AG08395 (cell line): ENCODE data around the gene FGFR3.
"Not testable (repeated sequence)": the region's sequence is repeated elsewhere in the genome, so short reads cannot be mapped to it uniquely, and the experiment has no call there.

ENCODE experiments used
- DNase-seq: peaks from one replicate; pipeline ENCODE4 v3.0.0; 2012; ENCODE audit warnings: mixed read lengths, low spot score

The FGFR3 gene

DNA sequence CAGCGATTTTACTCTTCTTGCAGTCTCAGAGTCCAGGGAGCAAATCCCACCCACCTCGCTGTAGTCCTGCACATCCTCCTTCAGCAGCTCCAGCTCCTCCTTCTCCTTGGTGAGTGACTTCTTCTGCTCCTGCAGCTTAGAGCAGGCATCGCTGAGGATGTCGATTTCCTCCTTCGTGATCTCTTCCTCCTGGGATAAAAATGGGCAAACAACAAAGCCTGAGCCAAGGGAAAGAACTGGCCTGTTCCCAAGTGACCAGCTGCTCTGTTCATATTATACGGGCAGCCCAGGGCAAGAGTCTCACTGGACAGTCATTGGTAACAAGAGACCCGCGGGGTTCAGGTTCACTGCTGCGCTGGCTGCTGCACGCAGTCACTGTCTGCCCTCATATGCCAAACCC, 26.2 kb downstream of the FGFR3 start:
- DNase-seq: no peak

DNA sequence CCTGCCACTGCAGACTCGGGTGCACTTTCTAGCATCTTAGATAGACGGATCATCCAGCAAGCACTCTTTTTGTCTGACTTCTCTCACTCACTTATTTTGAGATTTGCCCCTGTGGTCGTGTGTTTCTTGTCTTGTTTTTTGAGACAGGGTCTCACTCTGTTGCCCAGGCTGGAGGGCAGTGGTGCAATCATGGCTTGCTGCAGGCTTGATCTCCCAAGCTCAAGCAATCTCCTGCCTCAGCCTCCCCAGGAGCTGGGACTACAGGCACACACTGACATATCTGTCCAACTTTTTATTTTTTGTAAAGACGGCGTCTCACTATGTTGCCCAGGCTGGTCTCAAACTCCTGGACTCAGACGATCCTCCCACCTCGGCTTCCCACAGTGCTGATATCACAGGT, 26.7 kb downstream of the FGFR3 start:
- DNase-seq: no peak

DNA sequence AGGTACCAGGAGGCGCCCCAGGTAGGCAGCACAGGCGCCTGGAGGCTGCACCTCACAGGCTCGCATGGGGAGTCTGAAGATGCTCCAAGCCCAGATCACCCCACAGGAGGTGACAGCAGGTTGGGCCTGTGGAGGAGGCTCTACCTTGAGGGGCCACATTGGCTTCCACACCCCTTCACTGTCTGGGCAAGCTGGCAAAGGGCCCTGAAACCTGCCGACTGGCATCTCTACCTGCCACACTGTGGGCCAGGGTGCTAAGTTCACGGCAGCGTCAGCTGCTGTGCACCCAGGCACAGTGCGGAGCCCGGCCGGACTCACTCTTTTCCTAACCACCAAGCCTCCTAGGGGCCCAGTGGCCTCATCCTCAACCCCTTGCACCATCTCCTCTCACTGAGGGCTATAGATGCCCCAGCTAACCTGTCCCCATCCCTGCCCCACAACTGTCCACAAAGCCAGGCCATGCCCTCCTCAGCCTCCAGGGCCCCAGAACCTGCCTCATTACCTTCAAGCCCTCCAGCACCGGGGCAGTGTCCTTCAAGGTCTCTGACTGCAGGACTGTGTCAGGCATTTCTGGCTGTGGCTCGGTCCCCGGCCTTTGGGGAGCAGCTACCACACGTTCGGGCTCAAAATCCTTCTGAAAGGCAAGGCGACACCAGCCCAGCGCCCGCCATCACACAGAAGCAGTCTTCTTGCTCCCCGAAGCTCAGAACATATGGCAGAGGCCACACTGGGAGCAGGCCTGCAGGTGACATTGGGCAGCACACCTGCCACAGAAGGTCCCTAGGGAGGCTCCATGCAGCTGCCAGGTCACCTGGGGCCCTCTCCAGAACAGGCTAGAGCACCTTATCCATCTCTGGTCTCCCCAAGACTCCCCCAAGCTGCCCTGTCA, 28.8 kb downstream of the FGFR3 start:
- no peak for DNase-seq

DNA sequence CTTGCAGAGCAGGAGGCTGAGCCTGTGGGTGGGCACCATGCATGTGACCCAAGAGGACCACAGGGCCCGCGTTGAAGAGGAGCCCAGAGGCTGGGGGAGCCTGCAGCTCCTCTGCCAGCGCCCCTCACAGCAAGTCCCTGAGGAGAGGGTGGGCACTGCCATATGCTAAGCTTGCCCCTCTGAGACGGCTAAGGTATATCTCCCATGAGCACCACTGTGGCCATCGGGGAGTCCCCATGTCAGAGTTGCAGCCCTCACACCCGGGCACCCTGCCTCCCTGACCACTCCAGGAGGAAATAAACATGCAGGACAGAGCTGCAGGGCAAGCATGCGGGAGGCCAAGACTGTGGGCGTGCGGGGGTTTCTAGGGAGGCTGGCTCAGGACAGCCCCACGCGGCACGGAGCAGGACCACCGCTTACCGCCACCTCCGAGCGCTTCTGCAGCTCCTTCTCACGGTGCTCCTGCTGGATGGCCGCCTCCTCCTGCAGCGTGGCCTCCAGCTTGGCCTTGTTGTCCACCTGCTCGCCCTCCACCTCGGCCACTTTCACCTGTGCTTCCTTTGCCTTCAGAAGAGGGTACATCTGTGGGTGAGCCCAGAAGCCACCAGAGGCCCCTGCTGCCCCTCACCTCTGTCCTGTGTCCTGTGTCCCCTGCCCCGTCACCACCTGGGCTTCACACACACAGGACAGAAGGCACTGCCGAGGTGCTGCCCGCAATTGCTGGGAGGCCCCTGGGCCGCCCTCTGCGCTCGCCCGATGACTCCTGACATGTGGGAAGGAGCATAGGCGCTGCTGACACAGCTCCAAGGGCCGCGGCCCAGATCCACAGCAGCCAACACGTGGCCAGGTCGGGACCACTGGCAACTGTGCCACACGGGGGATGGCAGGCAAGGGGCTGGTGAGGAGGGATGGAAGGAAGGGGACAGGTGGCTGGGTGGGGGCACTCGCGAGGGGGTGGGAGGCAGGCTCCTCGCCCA, 29.8 kb downstream of the FGFR3 start:
- DNase-seq: no peak

DNA sequence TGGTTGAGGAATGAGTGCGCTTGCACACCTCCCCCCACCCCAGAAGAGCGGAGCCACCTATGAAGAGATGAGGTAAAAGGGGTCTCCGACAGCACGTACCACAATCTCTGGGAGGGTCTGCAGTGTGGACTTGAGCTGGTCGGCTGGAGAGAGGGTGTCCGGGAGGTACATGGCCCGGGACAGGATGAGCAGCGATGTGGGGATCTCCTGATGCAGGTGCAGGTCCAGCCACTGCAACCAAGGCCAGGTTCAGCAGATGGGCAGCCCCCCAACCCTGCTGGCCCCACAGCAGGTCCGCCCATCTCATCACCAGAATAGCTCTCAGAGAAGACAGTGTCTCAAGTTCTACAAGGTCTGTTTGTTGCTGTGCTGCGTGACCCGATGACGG, 30.4 kb downstream of the FGFR3 start:
- no peak for DNase-seq

DNA sequence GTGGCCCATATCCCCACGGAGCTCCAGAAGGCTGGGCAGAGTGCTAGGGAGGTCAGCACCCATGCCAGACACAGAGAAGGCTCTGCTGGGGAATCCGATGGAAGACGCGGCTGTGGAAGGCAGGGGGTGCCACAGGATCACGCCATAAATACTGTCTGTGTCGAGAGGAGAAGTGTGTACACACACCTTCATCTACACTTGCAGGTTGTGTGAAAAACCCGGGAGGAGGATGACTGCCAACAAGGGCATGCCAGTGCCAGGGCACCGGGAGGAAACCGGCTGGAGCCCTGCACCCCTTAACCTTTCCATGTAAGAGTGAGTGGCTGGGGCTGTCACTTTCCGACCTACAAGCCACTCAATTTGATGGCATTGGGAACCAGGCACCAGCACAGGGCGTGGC, 31.7 kb downstream of the FGFR3 start:
- DNase-seq: no peak

DNA sequence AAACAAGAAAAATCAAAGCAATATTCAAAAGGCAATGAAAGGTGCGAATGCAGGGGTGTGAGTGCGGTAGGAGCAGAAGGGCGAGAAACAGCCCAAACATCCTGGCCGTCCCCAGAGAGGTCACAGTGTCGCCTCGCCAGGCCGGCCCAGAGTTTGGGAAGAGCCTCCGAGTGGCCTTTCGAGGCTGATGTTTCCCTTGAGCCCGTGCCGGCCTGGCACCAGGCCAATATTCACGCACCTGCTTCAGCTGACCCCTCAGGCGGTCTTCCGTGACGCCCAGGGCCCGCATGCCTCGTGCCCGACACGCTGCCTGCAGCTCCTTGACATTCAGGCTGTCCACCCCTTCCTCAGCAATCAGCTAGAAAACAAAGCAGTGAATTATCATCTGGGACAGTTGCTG, 32.2 kb downstream of the FGFR3 start:
- no peak for DNase-seq

DNA sequence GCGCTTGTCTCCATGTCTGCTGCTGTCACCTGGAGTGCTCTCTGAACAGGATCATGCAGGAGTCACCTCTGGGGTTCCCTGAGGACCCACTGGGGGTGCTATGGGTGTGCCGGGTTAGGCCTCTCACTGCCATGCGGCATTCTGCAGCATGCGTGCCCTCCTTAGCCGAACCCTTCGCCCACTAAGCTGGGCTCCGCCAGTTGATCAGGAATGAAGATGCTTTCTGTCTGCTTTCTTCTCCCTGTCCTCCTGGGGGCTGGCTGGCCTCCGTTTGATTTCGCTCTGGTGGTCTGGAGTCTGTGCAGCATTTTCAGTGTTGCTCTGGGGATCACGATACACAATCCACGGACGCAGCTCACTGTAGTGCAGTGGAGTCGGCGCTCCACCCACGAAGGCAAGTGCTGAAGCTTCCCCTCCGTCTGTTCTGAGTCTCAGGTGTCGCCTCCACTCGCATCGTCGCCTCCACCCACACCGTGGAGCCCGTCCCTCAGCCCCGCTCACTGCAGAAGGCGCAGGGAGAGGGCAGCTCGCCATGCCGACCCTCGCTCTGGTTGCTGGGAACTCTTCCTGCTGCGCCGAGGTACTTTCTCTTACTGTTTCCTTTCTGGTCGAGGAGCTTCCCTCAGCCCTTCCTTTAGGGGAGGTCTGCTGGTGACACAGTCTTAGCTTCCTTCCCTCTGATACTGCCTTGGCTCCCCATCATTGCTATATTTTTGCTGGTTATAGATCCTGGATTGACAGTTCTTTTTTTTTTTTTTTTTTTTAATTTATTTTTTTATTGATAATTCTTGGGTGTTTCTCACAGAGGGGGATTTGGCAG, 33.6 kb downstream of the FGFR3 start:
- no peak for DNase-seq

DNA sequence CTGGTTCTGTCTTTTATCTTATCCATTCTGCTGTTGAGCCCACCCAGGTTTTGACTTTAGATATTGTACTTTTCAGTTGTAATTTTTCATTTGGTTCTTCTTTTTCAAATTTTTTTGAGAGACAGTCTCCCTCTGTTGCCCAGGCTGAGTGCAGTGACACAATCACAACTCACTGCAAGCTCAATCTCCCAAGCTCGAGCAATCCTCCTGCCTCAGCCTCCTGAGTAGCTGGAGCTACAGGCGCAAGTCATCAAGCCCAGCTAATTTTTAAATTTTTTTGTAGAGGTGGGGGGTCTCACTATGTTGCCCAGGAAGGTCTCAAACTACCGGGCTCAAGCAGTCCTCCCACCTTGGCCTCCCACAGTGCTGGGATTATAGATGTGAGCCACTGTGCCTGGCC, 37.1 kb downstream of the FGFR3 start:
- DNase-seq: no peak

DNA sequence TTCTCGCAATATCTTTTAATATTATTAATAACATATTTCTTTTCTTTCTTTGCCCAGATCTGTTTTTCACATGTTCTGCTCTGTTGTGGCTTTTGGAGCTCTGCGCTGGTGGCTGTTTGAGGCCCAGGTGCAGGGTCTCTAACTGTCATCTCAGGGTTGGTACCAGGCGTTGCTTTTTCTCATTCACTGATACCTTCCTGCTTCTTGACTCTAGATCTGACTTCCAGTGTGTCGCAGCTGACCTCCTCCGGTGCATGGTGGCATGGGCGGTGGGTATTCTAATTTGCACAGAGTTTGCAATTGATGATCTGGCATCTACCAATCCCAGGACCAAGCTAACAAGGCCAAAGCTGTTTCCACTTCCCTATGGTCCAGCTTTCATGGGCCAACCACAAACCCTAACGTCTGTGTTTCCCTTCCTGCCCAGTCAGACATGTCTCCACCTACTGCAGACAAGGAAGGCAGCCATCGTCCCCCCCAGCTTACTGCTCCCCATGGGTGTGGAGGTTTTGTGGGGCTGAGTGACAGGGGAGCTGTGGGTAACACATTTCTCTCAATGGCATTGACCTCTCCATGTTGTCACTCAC, 37.6 kb downstream of the FGFR3 start:
- no peak for DNase-seq

DNA sequence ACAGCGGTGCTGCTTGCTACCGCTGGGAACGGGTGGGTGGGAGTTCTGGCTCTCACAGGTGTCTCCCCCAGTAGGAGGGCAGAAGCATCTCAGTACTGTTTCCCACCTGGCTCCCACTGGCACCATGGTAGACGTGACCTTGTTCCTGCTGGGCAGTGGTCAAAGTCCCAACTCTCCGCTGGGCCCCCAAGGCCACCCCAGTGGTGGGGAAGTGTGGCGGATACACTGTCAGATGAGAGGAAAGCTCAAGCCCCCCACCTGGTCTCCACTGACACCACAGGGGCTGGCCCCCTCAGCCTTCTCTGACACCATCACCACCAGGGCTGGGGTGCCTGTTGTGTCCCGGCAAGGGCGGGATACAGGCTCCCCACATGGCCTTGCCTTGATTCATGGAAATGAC, 38.2 kb downstream of the FGFR3 start:
- no peak for DNase-seq

DNA sequence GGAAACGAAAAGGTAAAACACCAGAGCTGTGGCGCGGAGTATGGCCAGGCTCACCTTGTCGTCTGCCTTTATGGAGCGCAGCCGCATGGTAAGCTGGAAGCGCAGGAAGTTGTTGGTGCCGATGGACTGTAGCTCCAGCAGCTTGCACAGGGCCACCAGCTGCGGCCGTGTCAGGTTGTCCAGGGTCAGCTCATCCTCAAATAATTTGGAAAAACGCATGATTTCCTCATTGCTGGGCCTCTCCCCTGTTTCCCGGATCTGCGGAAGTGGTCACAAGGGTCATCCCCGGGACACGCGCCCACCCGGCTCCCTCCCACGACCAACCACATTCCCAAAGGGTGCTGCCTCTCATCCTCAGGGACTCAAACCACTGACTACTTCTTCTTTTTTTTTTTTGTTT, 39.6 kb downstream of the FGFR3 start:
- no peak for DNase-seq

DNA sequence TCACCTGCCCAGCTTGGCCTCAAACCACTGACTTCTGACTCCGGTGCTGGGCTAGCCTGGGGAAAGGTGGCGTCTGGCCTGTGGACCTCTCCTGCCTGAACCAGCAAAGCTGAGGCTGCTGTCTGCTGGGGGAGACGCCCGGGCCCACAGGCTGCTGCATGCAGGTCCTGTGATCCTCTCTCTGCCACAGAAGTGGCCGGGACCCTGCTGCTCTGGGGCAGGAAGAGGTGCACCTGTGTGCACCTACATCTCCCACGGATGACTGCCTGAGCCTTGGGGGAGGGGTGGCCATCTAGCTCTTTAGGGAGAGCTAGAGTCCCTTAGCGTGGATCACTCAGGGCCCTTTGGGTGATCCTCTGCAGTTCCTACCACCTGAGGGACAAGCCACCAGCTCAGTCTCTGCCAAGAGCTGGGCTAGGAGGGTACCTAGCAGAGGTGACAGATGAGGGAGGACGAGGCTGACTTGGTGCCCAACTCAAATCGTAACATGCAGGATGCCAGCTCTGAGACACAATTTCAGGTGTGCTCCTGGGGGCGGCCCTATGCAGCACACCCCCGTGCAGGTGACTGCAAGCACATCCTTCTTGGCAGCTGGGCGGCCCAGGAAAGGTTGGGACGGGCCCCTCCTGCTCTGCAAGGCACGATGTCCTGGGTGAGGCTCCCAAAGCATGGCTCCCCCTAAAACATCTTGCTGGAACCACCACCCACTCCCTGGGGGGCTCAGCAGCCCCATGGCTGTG, 40.4 kb downstream of the FGFR3 start:
- DNase-seq: no peak

DNA sequence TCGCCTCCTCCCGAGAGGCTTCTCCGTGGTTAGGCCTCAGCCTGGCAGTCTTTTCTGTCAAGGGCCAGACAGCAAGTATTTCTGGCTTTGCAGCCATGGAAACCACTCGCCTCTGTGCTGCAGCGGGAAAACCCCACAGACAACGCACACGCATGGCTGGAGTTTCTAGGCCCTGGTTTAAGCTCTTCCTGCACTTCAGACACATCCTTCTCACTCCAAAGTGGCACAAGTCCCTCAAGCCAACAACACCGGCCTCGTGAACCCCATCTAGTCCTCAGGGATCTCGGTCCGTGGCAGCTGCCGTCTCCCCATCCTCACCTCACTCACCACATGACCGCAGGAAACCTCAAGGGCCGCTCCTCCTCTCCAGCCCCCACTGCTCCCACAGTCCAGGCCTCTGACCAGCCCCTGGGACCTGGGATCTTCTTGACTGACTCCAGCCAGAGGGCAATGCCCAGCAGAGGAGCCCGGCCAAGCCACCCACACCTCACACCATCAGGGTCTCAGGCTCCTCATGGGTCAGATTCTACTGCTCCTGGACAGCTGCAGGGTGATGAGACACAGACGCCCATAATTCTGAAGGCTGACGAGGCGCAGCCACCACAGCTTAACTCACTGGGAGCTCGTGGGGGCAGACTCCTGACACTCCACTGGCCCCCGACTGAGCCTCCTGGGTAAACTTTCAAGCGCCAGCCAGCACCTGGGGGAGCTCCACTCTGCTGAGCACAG, 41.1 kb downstream of the FGFR3 start:
- DNase-seq: no peak

DNA sequence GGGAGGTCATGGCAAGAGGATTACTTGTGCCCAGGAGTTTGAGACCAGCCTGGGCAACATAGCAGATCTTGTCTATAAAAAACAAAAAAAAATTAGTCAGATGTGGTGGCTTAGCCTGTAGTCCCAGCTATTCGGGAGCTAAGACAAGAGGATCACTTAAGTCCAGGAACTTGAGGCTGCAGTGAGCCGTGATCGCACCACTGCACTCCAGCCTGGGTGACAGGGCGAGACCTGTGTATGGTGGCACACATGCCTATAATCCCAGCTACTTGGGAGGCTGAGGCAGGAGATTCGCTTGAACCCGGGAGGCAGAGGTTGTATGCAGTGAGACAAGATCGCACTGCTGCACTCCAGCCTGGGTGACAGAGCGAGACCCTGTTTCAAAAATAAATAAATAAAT, 42.7 kb downstream of the FGFR3 start:
- DNase-seq: not testable (repeated sequence)

DNA sequence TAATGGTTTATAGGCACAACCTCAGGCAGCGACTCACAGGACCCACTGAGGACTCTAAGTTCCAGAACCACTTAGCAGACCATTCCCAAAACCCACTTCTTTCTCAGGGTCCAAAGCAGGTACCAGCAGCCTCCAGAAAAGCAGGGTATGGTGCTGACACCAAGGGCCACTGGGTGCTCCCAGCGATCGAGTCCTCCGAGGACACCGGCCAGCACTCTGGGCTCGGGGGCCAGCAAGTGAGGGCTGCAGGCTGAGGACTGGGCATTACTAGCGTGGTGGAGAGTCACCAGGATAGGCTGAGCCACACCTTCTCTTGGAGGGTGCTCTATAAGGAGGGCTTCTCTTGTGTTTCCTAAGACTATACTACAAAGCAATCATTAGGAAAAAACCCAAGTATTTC, 43.6 kb downstream of the FGFR3 start:
- DNase-seq: no peak

DNA sequence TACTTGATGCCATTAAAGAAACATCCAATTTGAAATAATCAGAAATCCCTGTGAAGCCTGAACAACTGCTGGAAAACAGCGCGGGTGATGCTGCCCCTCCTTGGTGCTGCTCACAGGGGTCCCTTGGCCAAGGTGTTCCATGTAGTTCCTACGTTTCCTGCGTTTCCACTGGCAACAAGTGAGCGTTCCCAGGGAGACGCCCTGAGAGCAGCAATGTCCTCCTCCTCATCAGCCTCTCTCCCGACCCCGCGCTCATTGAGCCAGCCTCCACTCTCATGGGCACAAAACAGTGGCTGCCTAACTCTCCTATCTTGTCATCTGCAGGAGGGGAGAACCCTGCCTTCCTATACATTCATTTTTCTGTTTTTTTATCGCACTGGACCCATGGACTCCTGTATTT, 44.0 kb downstream of the FGFR3 start:
- no peak for DNase-seq

DNA sequence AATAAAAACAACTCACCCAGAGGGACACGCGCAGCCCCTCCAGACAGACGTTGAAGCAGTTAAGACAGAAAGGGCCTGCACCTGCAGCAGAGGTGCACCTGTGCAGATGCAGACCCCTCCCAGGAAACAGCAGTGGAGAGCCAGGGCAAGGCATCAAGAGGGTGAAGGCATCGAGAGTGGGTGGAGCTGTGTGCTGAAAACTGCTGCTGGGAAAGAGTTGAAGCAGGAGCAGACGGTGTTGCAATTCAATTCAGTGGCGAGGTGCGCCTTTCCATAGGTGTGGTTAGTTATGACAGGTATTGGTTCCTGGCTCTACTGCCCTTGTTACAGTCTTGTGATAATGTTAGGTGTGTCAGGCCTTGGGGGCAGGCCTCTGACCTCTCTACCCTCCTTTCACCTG, 46.2 kb downstream of the FGFR3 start:
- no peak for DNase-seq

DNA sequence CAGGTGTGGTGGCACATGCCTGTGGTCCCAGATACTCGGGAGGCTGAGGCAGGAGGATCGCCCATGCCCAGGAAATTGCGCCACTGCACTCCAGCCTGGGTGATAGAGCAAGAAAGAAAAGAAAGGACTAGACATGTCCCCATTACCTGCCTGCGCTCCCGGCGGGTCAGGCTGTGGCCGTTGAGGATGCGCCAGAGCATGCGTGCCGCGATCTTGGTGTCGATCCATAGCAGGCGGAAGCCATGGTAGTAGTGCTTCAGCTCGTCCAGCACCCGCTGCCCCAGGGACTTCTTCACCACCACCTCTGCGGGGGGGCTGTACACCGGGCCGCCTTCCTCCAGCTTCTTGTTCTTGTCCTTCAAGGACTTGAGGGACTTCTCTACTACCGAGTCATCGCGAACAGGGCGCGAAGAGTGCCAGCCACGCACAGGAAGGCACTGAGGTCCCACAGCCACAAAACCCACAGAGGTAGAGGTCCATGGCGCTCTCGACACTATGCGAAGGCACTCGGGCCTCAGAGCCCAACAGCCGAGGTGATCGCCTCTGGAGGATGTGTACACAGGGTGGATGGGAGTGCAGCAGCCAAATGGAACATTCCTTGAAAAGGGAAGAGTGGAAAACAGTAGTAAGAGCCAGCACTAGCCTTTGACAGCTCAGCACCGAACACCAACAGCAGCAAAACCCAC, 48.3 kb downstream of the FGFR3 start:
- no peak for DNase-seq

DNA sequence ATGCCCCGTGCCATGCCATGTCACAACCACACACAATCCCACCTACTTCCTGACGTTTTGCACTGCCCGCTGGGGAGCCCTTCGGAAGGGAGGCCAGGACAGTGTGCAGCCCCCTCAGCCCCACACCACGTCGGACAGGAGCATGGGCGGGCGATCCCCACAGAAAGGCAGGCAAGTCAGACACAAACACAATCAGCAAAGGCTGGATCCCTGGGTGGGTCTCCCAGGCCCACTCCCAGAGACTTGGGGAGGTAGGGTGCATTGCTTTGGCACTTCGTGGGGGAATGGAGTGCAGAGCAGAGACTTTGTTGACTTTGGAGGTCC, 48.8 kb downstream of the FGFR3 start:
- DNase-seq: no peak
